ENCODE data around the gene PIGQ. TPM values are rescaled to one million over a fixed set of nuclear protein-coding genes. Genes with fewer than 3 reads are reported as not detected.

The PIGQ gene
- total RNA-seq, 4 donors from 2014 or later = 15.9 to 24.0 (median 20.4) TPM

- peaks cover 18 to 34% (median 19%) of the 10 kb centered on the region in 3 donors for H3K4me1 ChIP-seq
- intact Hi-C loops (cut with DNase I) = no loop called here
- no peaks in the 10 kb centered on the region for H3K27me3 ChIP-seq
- no peak overlapping the region for H3K4me3 ChIP-seq
- no peak overlapping the region for H3K27ac ChIP-seq
- DNase-seq = no peak
- TF ChIP-seq CTCF (IDR thresholded peaks at IDR 0.05) (no peak), POLR2A (IDR thresholded peaks at IDR 0.05) (no peak)
- no peaks in the 10 kb centered on the region for H3K9me3 ChIP-seq
- H3K36me3 ChIP-seq = peaks cover 6 to 45% (median 7%) of the 10 kb centered on the region in 3 donors
- 80 to 85% methylated on average over 6 to 7 of the region's 27 CpGs for WGBS, 2 donors
Measured at GRCh38 chr16:572865-573650, 3.3 kb downstream of the PIGQ start.

- intact Hi-C loops (cut with DNase I) = no loop called here
- WGBS, 2 donors = 80 to 93% methylated on average over 2 to 3 of the region's 46 CpGs
- no peak for DNase-seq
- H3K4me3 ChIP-seq = no peak overlapping the region
- H3K36me3 ChIP-seq = peaks cover 6 to 45% (median 7%) of the 10 kb centered on the region in 3 donors
- no peaks in the 10 kb centered on the region for H3K27me3 ChIP-seq
- H3K9me3 ChIP-seq = no peaks in the 10 kb centered on the region
- no peak overlapping the region for H3K27ac ChIP-seq
- TF ChIP-seq POLR2A (IDR thresholded peaks at IDR 0.05) (no peak), CTCF (IDR thresholded peaks at IDR 0.05) (no peak)
- H3K4me1 ChIP-seq = peaks cover 8 to 31% (median 8%) of the 10 kb centered on the region in 3 donors
Measured at GRCh38 chr16:574021-574760, 4.4 kb downstream of the PIGQ start.

GRCh38 chr16:575354-576196, 5.8 kb downstream of the PIGQ start:
- TF ChIP-seq POLR2A (IDR thresholded peaks at IDR 0.05) (no peak), CTCF (IDR thresholded peaks at IDR 0.05) (no peak)
- intact Hi-C loops (cut with DNase I) = no loop called here
- Histone ChIP-seq H3K9me3 (no peaks in the 10 kb centered on the region), H3K36me3 (peaks cover 6 to 50% (median 7%) of the 10 kb centered on the region in 3 donors), H3K27me3 (no peaks in the 10 kb centered on the region), H3K4me1 (peaks cover 3 to 24% (median 3%) of the 10 kb centered on the region in 3 donors), H3K27ac (no peak overlapping the region), H3K4me3 (no peak overlapping the region)
- DNase-seq = no peak
- 80 to 96% methylated on average over 5 to 9 of the region's 36 CpGs for WGBS, 2 donors

DNA sequence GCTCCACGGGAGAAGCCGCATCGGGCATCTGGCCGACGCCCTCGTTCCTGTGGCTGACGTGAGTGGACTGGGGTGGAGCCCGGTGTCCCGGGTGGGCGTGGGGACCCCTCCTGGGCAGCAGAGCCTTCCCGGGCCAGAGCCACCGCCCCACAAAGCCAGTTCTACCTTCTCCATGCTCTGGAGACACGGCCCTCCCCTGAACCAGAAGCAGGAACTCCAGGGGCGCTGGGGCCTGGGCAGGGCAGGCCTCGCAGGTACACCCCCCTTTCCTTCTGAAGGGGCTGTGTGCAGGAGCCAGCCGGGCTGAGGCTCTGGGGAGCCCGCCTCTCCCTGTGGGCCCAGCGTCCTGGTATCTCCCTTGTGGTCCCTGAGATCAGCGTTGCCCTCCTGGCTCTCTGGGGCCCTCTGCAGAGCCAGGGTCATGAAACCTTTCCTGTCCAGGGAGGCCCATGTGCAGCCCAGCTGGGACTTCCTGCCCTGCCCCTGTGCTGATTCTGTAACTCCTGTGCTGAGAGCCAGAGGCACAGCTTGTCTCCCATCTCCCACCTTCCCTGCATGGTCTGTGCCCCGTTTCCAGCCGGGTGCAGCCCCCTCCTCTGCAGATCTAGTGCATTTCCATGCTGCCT, 6.5 kb downstream of the PIGQ start:
- no peaks in the 10 kb centered on the region for H3K9me3 ChIP-seq
- DNase-seq = no peak
- peaks cover 0 to 17% (median 0%) of the 10 kb centered on the region in 3 donors for H3K4me1 ChIP-seq
- H3K27me3 ChIP-seq = no peaks in the 10 kb centered on the region
- H3K27ac ChIP-seq = no peak overlapping the region
- no peak overlapping the region for H3K4me3 ChIP-seq
- peaks cover 6 to 53% (median 7%) of the 10 kb centered on the region in 3 donors for H3K36me3 ChIP-seq
- no peak for TF ChIP-seq POLR2A (IDR thresholded peaks at IDR 0.05)
- no peak for TF ChIP-seq CTCF (IDR thresholded peaks at IDR 0.05)
- intact Hi-C loops (cut with DNase I) = no loop called here
- 83 to 85% methylated on average over 2 to 6 of the region's 21 CpGs for WGBS, 2 donors
